Liver (tissue), 9 donors: ENCODE measurements around the gene KLC4. TPM values are rescaled to one million over a fixed set of nuclear protein-coding genes. Genes with fewer than 3 reads are reported as not detected.

ENCODE experiments used
- DNase-seq: peaks from one replicate; pipeline ENCODE4 v3.0.0-alpha.2; 2017; ENCODE audit warnings: low spot score
- H3K27ac ChIP-seq, 2 donors: one replicate each; pipeline ENCODE4 v1.7.0; 2013; ENCODE audit warnings: inconsistent platforms in 2 of 2, low read length in 2 of 2, control low read depth in 1 of 2, low read depth in 1 of 2, mild to moderate bottlenecking in 1 of 2
- H3K27me3 ChIP-seq, 4 donors: one replicate each; pipeline versions ENCODE4 v1.6.1 to v1.7.0; 2013; ENCODE audit warnings: low read length in 3 of 4, inconsistent platforms in 1 of 4, mild to moderate bottlenecking in 1 of 4, moderate library complexity in 1 of 4; ENCODE audit not compliant: control insufficient read depth in 4 of 4, insufficient read depth in 4 of 4
- H3K36me3 ChIP-seq, 4 donors: one replicate each; pipeline versions ENCODE4 v1.6.1 to v1.7.0; 2013; ENCODE audit warnings: low read length in 3 of 4, mild to moderate bottlenecking in 3 of 4, low read depth in 1 of 4, moderate library complexity in 1 of 4; ENCODE audit not compliant: control insufficient read depth in 4 of 4, insufficient read depth in 3 of 4
- H3K4me1 ChIP-seq, 4 donors: one replicate each; pipeline versions ENCODE4 v1.6.1 to v1.7.0; 2013; ENCODE audit warnings: low read length in 3 of 4, mild to moderate bottlenecking in 3 of 4, moderate library complexity in 1 of 4; ENCODE audit not compliant: control insufficient read depth in 4 of 4, insufficient read depth in 4 of 4
- H3K4me3 ChIP-seq, 3 donors: one replicate each; pipeline versions ENCODE4 v1.6.1 to v1.7.0; 2013; ENCODE audit warnings: low read length in 3 of 3, control low read depth in 1 of 3, low read depth in 1 of 3, mild to moderate bottlenecking in 1 of 3
- H3K9ac ChIP-seq, 2 donors: one replicate each; pipeline ENCODE4 v1.7.0; 2013; ENCODE audit warnings: low read length in 2 of 2, mild to moderate bottlenecking in 2 of 2, moderate library complexity in 2 of 2, control low read depth in 1 of 2, low read depth in 1 of 2
- H3K9me3 ChIP-seq, 4 donors: one replicate each; pipeline versions ENCODE4 v1.6.1 to v1.7.0; 2013; ENCODE audit warnings: low read length in 3 of 4; ENCODE audit not compliant: control insufficient read depth in 4 of 4
- EGR1 ChIP-seq, 2 donors: IDR thresholded peaks; 2 replicates each; pipeline ENCODE4 v1.6.1; 2016 to 2018; ENCODE audit warnings: antibody characterized with exemption in 2 of 2, low read depth in 2 of 2
- FOXA1 ChIP-seq: IDR thresholded peaks from 2 replicates; pipeline ENCODE4 v1.6.1; 2016; ENCODE audit warnings: antibody characterized with exemption
- FOXA2 ChIP-seq: IDR thresholded peaks from 2 replicates; pipeline ENCODE4 v1.6.1; 2016; ENCODE audit warnings: antibody characterized with exemption
- GABPA ChIP-seq, 2 donors: IDR thresholded peaks in 1 of 2; conservative IDR thresholded peaks in 1 of 2; 2 replicates each; pipeline ENCODE4 v1.6.1; 2016; ENCODE audit warnings: antibody characterized with exemption in 2 of 2, mild to moderate bottlenecking in 1 of 2, moderate library complexity in 1 of 2
- HNF4A ChIP-seq, 2 donors: conservative IDR thresholded peaks; 2 replicates each; pipeline ENCODE4 v1.6.1; 2016; ENCODE audit warnings: antibody characterized with exemption in 2 of 2, mild to moderate bottlenecking in 2 of 2
- HNF4G ChIP-seq: IDR thresholded peaks from 2 replicates; pipeline ENCODE4 v1.6.1; 2016; ENCODE audit warnings: antibody characterized with exemption
- JUND ChIP-seq, 2 donors: IDR thresholded peaks; 2 replicates each; pipeline ENCODE4 v1.6.1; 2016; ENCODE audit warnings: antibody characterized with exemption in 2 of 2
- NR2F2 ChIP-seq: IDR thresholded peaks from 2 replicates; pipeline ENCODE4 v1.6.1; 2016; ENCODE audit warnings: antibody characterized with exemption
- RAD21 ChIP-seq, 2 donors: IDR thresholded peaks; 2 replicates each; pipeline ENCODE4 v1.6.1; 2016; ENCODE audit warnings: antibody characterized with exemption in 2 of 2, mild to moderate bottlenecking in 2 of 2
- RXRA ChIP-seq, 2 donors: IDR thresholded peaks; 2 replicates each; pipeline ENCODE4 v1.6.1; 2017 to 2018; ENCODE audit warnings: antibody characterized with exemption in 2 of 2, mild to moderate bottlenecking in 1 of 2
- SP1 ChIP-seq: IDR thresholded peaks from 2 replicates; pipeline ENCODE4 v1.6.1; 2018; ENCODE audit warnings: antibody characterized with exemption, mild to moderate bottlenecking
- TAF1 ChIP-seq: conservative IDR thresholded peaks from 2 replicates; pipeline ENCODE4 v1.6.1; 2016; ENCODE audit warnings: antibody characterized with exemption, mild to moderate bottlenecking
- YY1 ChIP-seq: IDR thresholded peaks from 2 replicates; pipeline ENCODE4 v1.6.1; 2016; ENCODE audit warnings: antibody characterized with exemption, mild to moderate bottlenecking
- WGBS: extraction: QIAGEN DNeasy Blood & Tissue Kit; methylation state at CpG from one replicate; pipeline ENCODE4 v1.1.7; 2013; 5-methylcytosine and 5-hydroxymethylcytosine counted together
- polyA plus RNA-seq, 2 donors: library from polyadenylated mRNA; stranded (reverse) in 1 of 2; unstranded in 1 of 2; fragments of 200-250 nt in 1 of 2; fragments of >200 nt in 1 of 2; fragmentation: Nextera tagmentation in 1 of 2; extraction: Ambion mirVana in 1 of 2; gene quantifications; one replicate each; pipeline versions ENCODE4 v1.2.1 to v1.2.3, GENCODE V29; 2013 to 2015
- total RNA-seq, 2 donors: library from RNA; depleted of rRNA; stranded (reverse); fragments of >200 nt; gene quantifications; one replicate each; pipeline ENCODE4 v1.2.3, GENCODE V29; 2014
- TF ChIP-seq, protein P1 (sequence below): IDR thresholded peaks from 2 replicates; pipeline ENCODE4 v1.6.1; 2016; ENCODE audit warnings: antibody characterized with exemption
- TF ChIP-seq, protein P2 (sequence below): IDR thresholded peaks from 2 replicates; pipeline ENCODE4 v1.6.1; 2016; ENCODE audit warnings: antibody characterized with exemption
- TF ChIP-seq, protein P3 (sequence below): IDR thresholded peaks from 2 replicates; pipeline ENCODE4 v1.6.1; 2016; ENCODE audit warnings: antibody characterized with exemption, mild to moderate bottlenecking
- TF ChIP-seq, protein P4 (sequence below): IDR thresholded peaks from 2 replicates; pipeline ENCODE4 v1.6.1; 2016; ENCODE audit warnings: antibody characterized with exemption
- TF ChIP-seq, protein P5 (sequence below): fragments of 150-350 bp; IDR thresholded peaks from 2 replicates; pipeline ENCODE4 v1.5.1; 2017; ENCODE audit warnings: improper control_type of control experiment, low read depth, low read length; ENCODE audit not compliant: missing input control
- donor health status: healthy.
- donor health status: healthy.
- donor health status: healthy.
- donor health status: healthy.
- donor health status: healthy.

The KLC4 gene
- total and polyA plus RNA-seq, 4 donors, result 33.2 to 97.0 (median 45.9) TPM

DNA sequence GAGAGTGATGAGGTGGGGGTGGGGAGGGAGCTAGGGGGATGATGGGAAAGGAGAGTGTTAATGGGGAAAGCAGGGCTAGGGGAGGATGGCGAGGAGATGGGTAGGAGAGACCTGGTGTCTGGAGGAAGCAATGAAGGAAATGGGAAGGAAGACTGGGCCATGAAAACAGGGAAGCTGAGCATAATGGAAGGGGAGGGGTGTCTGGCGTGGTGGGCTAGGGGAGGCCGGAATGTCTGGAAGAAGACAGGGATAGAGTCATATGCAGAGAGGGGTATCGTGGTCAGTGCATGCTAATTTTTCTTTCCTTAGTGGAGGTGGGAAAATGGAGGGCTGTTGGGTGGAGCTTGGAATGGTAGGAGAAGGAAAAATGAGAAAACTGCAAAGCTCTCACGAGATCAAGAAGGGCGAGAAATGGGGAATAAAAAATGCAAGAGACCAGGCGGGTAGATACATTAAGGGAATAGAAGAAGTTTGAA is 45.0 kb upstream of the KLC4 start:
- peaks cover 3 to 36% (median 23%) of the 10 kb centered on the region in 4 donors for H3K4me1 ChIP-seq
- H3K27ac ChIP-seq, result peak overlapping the region in 1 of 2 donors; percentile 46
- peaks cover 2 to 49% (median 26%) of the 10 kb centered on the region in 4 donors for H3K36me3 ChIP-seq
- no peaks in the 10 kb centered on the region for H3K9me3 ChIP-seq
- DNase-seq, result no peak
- no peaks in the 10 kb centered on the region for H3K27me3 ChIP-seq
- H3K4me3 ChIP-seq, result peak overlapping the region; percentile 64 to 89 (median 64)
- H3K9ac ChIP-seq, result peak overlapping the region in 1 of 2 donors; percentile 72
- 1% methylated on average over 7 of the region's 7 CpGs for WGBS
- TF ChIP-seq NR2F2 (no peak), JUND (IDR thresholded peaks at IDR 0.05) (no peak), FOXA1 (no peak), RXRA (IDR thresholded peaks at IDR 0.05) (no peak), FOXA2 (no peak), GABPA (IDR thresholded peaks at IDR 0.05 in 1 of 2, conservative IDR thresholded peaks at IDR 0.05 in 1 of 2) (no peak), TAF1 (no peak), EGR1 (IDR thresholded peaks at IDR 0.05; ENCODE audit: low read depth in 2 of 2) (no peak), RAD21 (IDR thresholded peaks at IDR 0.05) (no peak), HNF4A (conservative IDR thresholded peaks at IDR 0.05) (no peak), YY1 (no peak), SP1 (no peak), HNF4G (no peak)
- TF ChIP-seq, protein P1, sequence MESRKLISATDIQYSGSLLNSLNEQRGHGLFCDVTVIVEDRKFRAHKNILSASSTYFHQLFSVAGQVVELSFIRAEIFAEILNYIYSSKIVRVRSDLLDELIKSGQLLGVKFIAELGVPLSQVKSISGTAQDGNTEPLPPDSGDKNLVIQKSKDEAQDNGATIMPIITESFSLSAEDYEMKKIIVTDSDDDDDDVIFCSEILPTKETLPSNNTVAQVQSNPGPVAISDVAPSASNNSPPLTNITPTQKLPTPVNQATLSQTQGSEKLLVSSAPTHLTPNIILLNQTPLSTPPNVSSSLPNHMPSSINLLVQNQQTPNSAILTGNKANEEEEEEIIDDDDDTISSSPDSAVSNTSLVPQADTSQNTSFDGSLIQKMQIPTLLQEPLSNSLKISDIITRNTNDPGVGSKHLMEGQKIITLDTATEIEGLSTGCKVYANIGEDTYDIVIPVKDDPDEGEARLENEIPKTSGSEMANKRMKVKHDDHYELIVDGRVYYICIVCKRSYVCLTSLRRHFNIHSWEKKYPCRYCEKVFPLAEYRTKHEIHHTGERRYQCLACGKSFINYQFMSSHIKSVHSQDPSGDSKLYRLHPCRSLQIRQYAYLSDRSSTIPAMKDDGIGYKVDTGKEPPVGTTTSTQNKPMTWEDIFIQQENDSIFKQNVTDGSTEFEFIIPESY, result no peak
- TF ChIP-seq, protein P2, sequence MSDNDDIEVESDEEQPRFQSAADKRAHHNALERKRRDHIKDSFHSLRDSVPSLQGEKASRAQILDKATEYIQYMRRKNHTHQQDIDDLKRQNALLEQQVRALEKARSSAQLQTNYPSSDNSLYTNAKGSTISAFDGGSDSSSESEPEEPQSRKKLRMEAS, result no peak
- TF ChIP-seq, protein P3, sequence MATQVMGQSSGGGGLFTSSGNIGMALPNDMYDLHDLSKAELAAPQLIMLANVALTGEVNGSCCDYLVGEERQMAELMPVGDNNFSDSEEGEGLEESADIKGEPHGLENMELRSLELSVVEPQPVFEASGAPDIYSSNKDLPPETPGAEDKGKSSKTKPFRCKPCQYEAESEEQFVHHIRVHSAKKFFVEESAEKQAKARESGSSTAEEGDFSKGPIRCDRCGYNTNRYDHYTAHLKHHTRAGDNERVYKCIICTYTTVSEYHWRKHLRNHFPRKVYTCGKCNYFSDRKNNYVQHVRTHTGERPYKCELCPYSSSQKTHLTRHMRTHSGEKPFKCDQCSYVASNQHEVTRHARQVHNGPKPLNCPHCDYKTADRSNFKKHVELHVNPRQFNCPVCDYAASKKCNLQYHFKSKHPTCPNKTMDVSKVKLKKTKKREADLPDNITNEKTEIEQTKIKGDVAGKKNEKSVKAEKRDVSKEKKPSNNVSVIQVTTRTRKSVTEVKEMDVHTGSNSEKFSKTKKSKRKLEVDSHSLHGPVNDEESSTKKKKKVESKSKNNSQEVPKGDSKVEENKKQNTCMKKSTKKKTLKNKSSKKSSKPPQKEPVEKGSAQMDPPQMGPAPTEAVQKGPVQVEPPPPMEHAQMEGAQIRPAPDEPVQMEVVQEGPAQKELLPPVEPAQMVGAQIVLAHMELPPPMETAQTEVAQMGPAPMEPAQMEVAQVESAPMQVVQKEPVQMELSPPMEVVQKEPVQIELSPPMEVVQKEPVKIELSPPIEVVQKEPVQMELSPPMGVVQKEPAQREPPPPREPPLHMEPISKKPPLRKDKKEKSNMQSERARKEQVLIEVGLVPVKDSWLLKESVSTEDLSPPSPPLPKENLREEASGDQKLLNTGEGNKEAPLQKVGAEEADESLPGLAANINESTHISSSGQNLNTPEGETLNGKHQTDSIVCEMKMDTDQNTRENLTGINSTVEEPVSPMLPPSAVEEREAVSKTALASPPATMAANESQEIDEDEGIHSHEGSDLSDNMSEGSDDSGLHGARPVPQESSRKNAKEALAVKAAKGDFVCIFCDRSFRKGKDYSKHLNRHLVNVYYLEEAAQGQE, result no peak
- TF ChIP-seq, protein P4, sequence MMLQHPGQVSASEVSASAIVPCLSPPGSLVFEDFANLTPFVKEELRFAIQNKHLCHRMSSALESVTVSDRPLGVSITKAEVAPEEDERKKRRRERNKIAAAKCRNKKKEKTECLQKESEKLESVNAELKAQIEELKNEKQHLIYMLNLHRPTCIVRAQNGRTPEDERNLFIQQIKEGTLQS, result no peak
- TF ChIP-seq, protein P5, sequence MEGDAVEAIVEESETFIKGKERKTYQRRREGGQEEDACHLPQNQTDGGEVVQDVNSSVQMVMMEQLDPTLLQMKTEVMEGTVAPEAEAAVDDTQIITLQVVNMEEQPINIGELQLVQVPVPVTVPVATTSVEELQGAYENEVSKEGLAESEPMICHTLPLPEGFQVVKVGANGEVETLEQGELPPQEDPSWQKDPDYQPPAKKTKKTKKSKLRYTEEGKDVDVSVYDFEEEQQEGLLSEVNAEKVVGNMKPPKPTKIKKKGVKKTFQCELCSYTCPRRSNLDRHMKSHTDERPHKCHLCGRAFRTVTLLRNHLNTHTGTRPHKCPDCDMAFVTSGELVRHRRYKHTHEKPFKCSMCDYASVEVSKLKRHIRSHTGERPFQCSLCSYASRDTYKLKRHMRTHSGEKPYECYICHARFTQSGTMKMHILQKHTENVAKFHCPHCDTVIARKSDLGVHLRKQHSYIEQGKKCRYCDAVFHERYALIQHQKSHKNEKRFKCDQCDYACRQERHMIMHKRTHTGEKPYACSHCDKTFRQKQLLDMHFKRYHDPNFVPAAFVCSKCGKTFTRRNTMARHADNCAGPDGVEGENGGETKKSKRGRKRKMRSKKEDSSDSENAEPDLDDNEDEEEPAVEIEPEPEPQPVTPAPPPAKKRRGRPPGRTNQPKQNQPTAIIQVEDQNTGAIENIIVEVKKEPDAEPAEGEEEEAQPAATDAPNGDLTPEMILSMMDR, result no peak
